Measurements from ENCODE around the gene CD68. TPM values are rescaled to one million over a fixed set of nuclear protein-coding genes. Genes with fewer than 3 reads are reported as not detected.

CD68 gene
- total RNA-seq, 1 donor from 2014 or later, result 667 TPM

- H3K36me3 ChIP-seq, result no peaks in the 10 kb centered on the region
- no peak for TF ChIP-seq CTCF (IDR thresholded peaks at IDR 0.05)
- H3K4me1 ChIP-seq, result peaks cover 11% of the 10 kb centered on the region
- H3K4me3 ChIP-seq, result no peak overlapping the region
- no peak overlapping the region for H3K27ac ChIP-seq
- intact Hi-C loops (cut with DNase I), result no loop called here
- H3K27me3 ChIP-seq (ENCODE audit: low read depth), result no peaks in the 10 kb centered on the region
- ATAC-seq, result no peak
- no peak for DNase-seq
- H3K9me3 ChIP-seq, result no peaks in the 10 kb centered on the region
Measured at GRCh38 chr17:7544911-7545310, 34.5 kb upstream of the CD68 start.

- intact Hi-C loops (cut with DNase I), result no loop called here
- no peaks in the 10 kb centered on the region for H3K27me3 ChIP-seq (ENCODE audit: low read depth)
- peak; percentile 82 to 87 for ATAC-seq
- TF ChIP-seq CTCF (IDR thresholded peaks at IDR 0.05), result peak; percentile 19
- peak; percentile 84 for DNase-seq
- peak within 1 kb of the TSS; percentile 83 for H3K4me3 ChIP-seq
- peak within 1 kb of the TSS; percentile 92 for H3K27ac ChIP-seq
- H3K36me3 ChIP-seq, result peaks cover 8% of the 10 kb centered on the region
- H3K4me1 ChIP-seq, result peaks cover 27% of the 10 kb centered on the region
- no peaks in the 10 kb centered on the region for H3K9me3 ChIP-seq
Measured at GRCh38 chr17:7548585-7549400, 30.6 kb upstream of the CD68 start, which contains the start of gene TNFSF12. Gene TNFSF12, plus strand, starts transcription at chr17:7549058. Its CDS starts 96 bp downstream, at chr17:7549154.

- intact Hi-C loops (cut with DNase I), result no loop called here
- Histone ChIP-seq H3K36me3 (peaks cover 8% of the 10 kb centered on the region), H3K9me3 (no peaks in the 10 kb centered on the region), H3K27ac (peak overlapping the region; percentile 92), H3K4me1 (peaks cover 27% of the 10 kb centered on the region), H3K27me3 (ENCODE audit: low read depth) (no peaks in the 10 kb centered on the region), H3K4me3 (peak overlapping the region; percentile 83)
- DNase-seq (peak; percentile 75), ATAC-seq (peak; percentile 74 to 79)
- peak; percentile 0 for TF ChIP-seq CTCF (IDR thresholded peaks at IDR 0.05)
Measured at GRCh38 chr17:7549401-7550055, 29.9 kb upstream of the CD68 start.

- no peaks in the 10 kb centered on the region for H3K27me3 ChIP-seq (ENCODE audit: low read depth)
- peak overlapping the region; percentile 83 for H3K4me3 ChIP-seq
- H3K27ac ChIP-seq, result no peak overlapping the region
- DNase-seq (no peak), ATAC-seq (no peak)
- H3K4me1 ChIP-seq, result peaks cover 27% of the 10 kb centered on the region
- intact Hi-C loops (cut with DNase I), result no loop called here
- peaks cover 8% of the 10 kb centered on the region for H3K36me3 ChIP-seq
- TF ChIP-seq CTCF (IDR thresholded peaks at IDR 0.05), result no peak
- H3K9me3 ChIP-seq, result no peaks in the 10 kb centered on the region
Measured at GRCh38 chr17:7550344-7550743, 29.1 kb upstream of the CD68 start.

GRCh38 chr17:7551396-7551795 lies 28.0 kb upstream of the CD68 start:
- DNase-seq, result no peak
- TF ChIP-seq CTCF (IDR thresholded peaks at IDR 0.05), result no peak
- no peak for ATAC-seq
- Histone ChIP-seq H3K36me3 (peaks cover 8% of the 10 kb centered on the region), H3K9me3 (no peaks in the 10 kb centered on the region), H3K4me3 (no peak overlapping the region), H3K27ac (peak overlapping the region; percentile 49), H3K4me1 (peaks cover 27% of the 10 kb centered on the region), H3K27me3 (ENCODE audit: low read depth) (no peaks in the 10 kb centered on the region)
- intact Hi-C loops (cut with DNase I), result no loop called here

Measured in lower lobe of right lung (tissue), 2 donors.